HCT116 (cell line): ENCODE data around the gene OR10V1. TPM values are rescaled to one million over a fixed set of nuclear protein-coding genes. Genes with fewer than 3 reads are reported as not detected.

Source experiments
- ATAC-seq: fragments of 200-7000 bp; cut with Tn5 transposase; 2 replicates; pipeline ENCODE4 v1.9.1; 2020; ENCODE audit warnings: mild to moderate bottlenecking, moderate library complexity
- BruUV-seq: library from RNA; stranded (reverse); fragments of 400-500 nt; replicated peaks from 2 replicates; lab custom pipeline; 2021; lab: Mats Ljungman, UMichigan
- CTCF ChIA-PET: fragments of 300-600 bp; sonication (Branson Sonifier 250); formaldehyde crosslinking; loops from one replicate; lab custom pipeline; 2021; ENCODE audit warnings: antibody characterized with exemption; lab: Charles Lee
- POLR2A ChIA-PET: fragments of 300-600, 350-600 bp; sonication (Branson Sonifier 250); formaldehyde crosslinking; loops from one replicate; lab custom pipeline; 2021; ENCODE audit warnings: antibody characterized with exemption; lab: Charles Lee
- RAD21 ChIA-PET, 2 experiments: fragments of 300-600 bp; sonication (Branson Sonifier 250); formaldehyde crosslinking; loops; one replicate each; lab custom pipeline; 2023; ENCODE audit warnings: low total read pairs in 2 of 2; ENCODE audit not compliant: uncharacterized antibody in 2 of 2, unreplicated experiment in 2 of 2, low non-redundant PET in 1 of 2; lab: Charles Lee
- DNase-seq: peaks from one replicate; pipeline ENCODE4 v3.0.0-alpha.2; 2010; ENCODE audit warnings: low read depth, low spot score
- H2AFZ ChIP-seq: fragments of 200-600 bp; shearing (Covaris generic), sonication (generic); 2 replicates; pipeline ENCODE4 v1.6.1; 2017; ENCODE audit warnings: low read depth, mixed run types, mixed read lengths, antibody characterized with exemption, low read length; ENCODE audit not compliant: poor library complexity, severe bottlenecking
- H3K27ac ChIP-seq: 2 replicates; pipeline ENCODE4 v1.5.1; 2012; ENCODE audit warnings: low read depth, low read length
- H3K27me3 ChIP-seq: fragments of 200-600 bp; sonication (generic); 2 replicates; pipeline ENCODE4 v1.6.1; 2016; ENCODE audit warnings: mixed run types, low read length, mixed read lengths; ENCODE audit not compliant: insufficient read depth
- H3K36me3 ChIP-seq, 2 experiments: fragments of 200-500 bp in 1 of 2; fragments of 200-600 bp in 1 of 2; sonication (Bioruptor generic) in 1 of 2; sonication (generic) in 1 of 2; 2 replicates each; pipeline versions ENCODE4 v1.5.1 to v1.6.1; 2014 to 2016; ENCODE audit warnings: low read length in 2 of 2, inconsistent platforms in 1 of 2, mixed read lengths in 1 of 2, mixed run types in 1 of 2; ENCODE audit not compliant: insufficient read depth in 2 of 2, control insufficient read depth in 1 of 2
- H3K4me1 ChIP-seq, 2 experiments: fragments of 200-600 bp in 1 of 2; sonication (generic) in 1 of 2; 2 replicates each; pipeline versions ENCODE4 v1.5.1 to v1.6.1; 2012 to 2017; ENCODE audit warnings: low read length in 2 of 2, inconsistent platforms in 1 of 2, mild to moderate bottlenecking in 1 of 2, mixed read lengths in 1 of 2, mixed run types in 1 of 2, moderate library complexity in 1 of 2; ENCODE audit not compliant: insufficient read depth in 2 of 2, control insufficient read depth in 1 of 2
- H3K4me2 ChIP-seq: fragments of 200-600 bp; sonication (generic); 2 replicates; pipeline ENCODE4 v1.6.1; 2017; ENCODE audit warnings: mixed run types, low read length, mixed read lengths
- H3K4me3 ChIP-seq, 2 experiments: fragments of 200-600 bp in 1 of 2; sonication (generic) in 1 of 2; replicated peaks in 1 of 2; 2 replicates each; pipeline ENCODE4 v1.5.1; 2011 to 2016; ENCODE audit warnings: low read length in 2 of 2, control low read depth in 1 of 2, low read depth in 1 of 2, mild to moderate bottlenecking in 1 of 2, mixed read lengths in 1 of 2, mixed run types in 1 of 2
- H3K79me2 ChIP-seq: fragments of 200-600 bp; sonication (generic); 2 replicates; pipeline ENCODE4 v1.6.1; 2017; ENCODE audit warnings: mild to moderate bottlenecking, mixed run types, low read length, moderate library complexity, mixed read lengths; ENCODE audit not compliant: insufficient read depth
- H3K9ac ChIP-seq: fragments of 200-600 bp; sonication (generic); 2 replicates; pipeline ENCODE4 v1.6.1; 2016; ENCODE audit warnings: low read length, mixed read lengths
- H3K9me2 ChIP-seq: fragments of 200-600 bp; sonication (generic), shearing (Covaris generic); 2 replicates; pipeline ENCODE4 v1.6.1; 2017; ENCODE audit warnings: mixed run types, mild to moderate bottlenecking, moderate library complexity; ENCODE audit not compliant: insufficient read depth
- H3K9me3 ChIP-seq, 2 experiments: fragments of 200-500 bp in 1 of 2; fragments of 200-600 bp in 1 of 2; sonication (Bioruptor generic) in 1 of 2; sonication (generic) in 1 of 2; 2 replicates each; pipeline ENCODE4 v1.6.1; 2014 to 2017; ENCODE audit warnings: low read length in 2 of 2, mixed read lengths in 2 of 2, inconsistent platforms in 1 of 2, low read depth in 1 of 2, mild to moderate bottlenecking in 1 of 2, mixed run types in 1 of 2, moderate library complexity in 1 of 2; ENCODE audit not compliant: control insufficient read depth in 1 of 2, insufficient read depth in 1 of 2
- H4K20me1 ChIP-seq: fragments of 200-600 bp; sonication (generic), shearing (Covaris generic); 2 replicates; pipeline ENCODE4 v1.6.1; 2017; ENCODE audit warnings: mixed run types, mild to moderate bottlenecking, moderate library complexity; ENCODE audit not compliant: insufficient read depth
- CBX3 ChIP-seq: IDR thresholded peaks from 2 replicates; pipeline ENCODE4 v1.6.1; 2012; ENCODE audit warnings: low read depth
- EGR1 ChIP-seq: IDR thresholded peaks from 2 replicates; pipeline ENCODE4 v1.6.1; 2012; ENCODE audit warnings: low read depth
- EZH2 ChIP-seq: fragments of 200-600 bp; sonication (generic); IDR thresholded peaks from 2 replicates; pipeline ENCODE4 v1.6.1; 2017; ENCODE audit warnings: antibody characterized with exemption, mixed run types
- JUND ChIP-seq: IDR thresholded peaks from 2 replicates; pipeline ENCODE4 v1.6.1; 2012
- POLR2A ChIP-seq: IDR thresholded peaks from 2 replicates; pipeline ENCODE4 v1.7.0; 2011; ENCODE audit warnings: borderline replicate concordance; ENCODE audit not compliant: insufficient read depth, insufficient read length; ENCODE audit errors: extremely low read depth
- RAD21 ChIP-seq: IDR thresholded peaks from 2 replicates; pipeline ENCODE4 v1.6.1; 2012; ENCODE audit warnings: low read depth, mild to moderate bottlenecking
- SIN3A ChIP-seq: IDR thresholded peaks from 2 replicates; pipeline ENCODE4 v1.6.1; 2012; ENCODE audit warnings: low read depth
- SRF ChIP-seq: IDR thresholded peaks from 2 replicates; pipeline ENCODE4 v1.6.1; 2012; ENCODE audit warnings: low read depth
- YY1 ChIP-seq: IDR thresholded peaks from 2 replicates; pipeline ENCODE4 v1.6.1; 2011; ENCODE audit warnings: low read length, low read depth, moderate library complexity, mild to moderate bottlenecking; ENCODE audit not compliant: insufficient replicate concordance; ENCODE audit errors: extremely low read depth
- ZNF274 ChIP-seq: fragments of 200-500 bp; sonication (Bioruptor generic); IDR thresholded peaks from 2 replicates; pipeline ENCODE4 v1.6.1; 2014; ENCODE audit warnings: mild to moderate bottlenecking, low read depth, low read length, inconsistent platforms
- intact Hi-C: fragments of 100-400 bp; cut with micrococcal nuclease; formaldehyde crosslinking; loops from 2 replicates; pipeline ENCODE4 v1.10.0; 2022
- total RNA-seq: library from RNA; stranded (reverse); gene quantifications from one replicate; pipeline ENCODE4 v1.2.1, GENCODE V29; 2021; ENCODE audit not compliant: unreplicated experiment
- TF ChIP-seq, protein P1 (sequence below): IDR thresholded peaks from 2 replicates; pipeline ENCODE4 v1.6.1; 2012
- TF ChIP-seq, protein P2 (sequence below): IDR thresholded peaks from 2 replicates; pipeline ENCODE4 v1.6.1; 2011; ENCODE audit warnings: mild to moderate bottlenecking, low read length, moderate library complexity; ENCODE audit not compliant: insufficient replicate concordance; ENCODE audit errors: extremely low read depth
- TF ChIP-seq, protein P3 (sequence below): IDR thresholded peaks from 2 replicates; pipeline ENCODE4 v1.6.1; 2012

OR10V1 gene
- total RNA-seq, 1 experiment from 2014 or later = not detected

DNA sequence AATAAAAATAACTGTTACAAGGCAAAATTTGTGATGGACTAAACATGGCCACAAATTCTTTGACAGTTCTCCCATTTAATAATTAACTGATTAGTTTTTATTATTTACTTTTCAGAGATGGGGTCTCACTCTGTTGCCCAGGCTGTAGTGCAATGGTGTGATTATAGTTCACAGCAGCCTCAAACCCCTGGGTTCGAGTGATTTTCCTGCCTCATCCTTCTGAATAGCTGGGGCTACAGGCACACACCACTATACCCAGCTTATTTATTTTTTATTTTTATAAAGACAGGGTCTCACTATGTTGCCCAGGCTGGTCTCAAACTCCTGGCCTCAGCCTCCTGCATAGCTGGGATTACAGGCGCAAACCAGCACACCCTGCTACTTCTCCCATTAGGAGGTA is 40.4 kb downstream of the OR10V1 start:
- no TSS peak for BruUV-seq
- POLR2A ChIA-PET = no interaction called here
- RAD21 ChIA-PET = no interaction called here
- peaks cover 4% of the 10 kb centered on the region for H3K79me2 ChIP-seq
- H4K20me1 ChIP-seq = no peaks in the 10 kb centered on the region
- intact Hi-C loops = no loop called here
- no peak overlapping the region for H3K27ac ChIP-seq
- H3K36me3 ChIP-seq = no peaks in the 10 kb centered on the region
- DNase-seq (no peak), ATAC-seq (no peak)
- H3K4me2 ChIP-seq = no peak overlapping the region
- no peak overlapping the region for H3K4me3 ChIP-seq
- TF ChIP-seq SRF = no peak
- no peak for TF ChIP-seq EGR1
- TF ChIP-seq SIN3A = no peak
- TF ChIP-seq YY1 = no peak
- TF ChIP-seq EZH2 = no peak
- no peak for TF ChIP-seq RAD21
- no peak for TF ChIP-seq CBX3
- TF ChIP-seq, protein P1, sequence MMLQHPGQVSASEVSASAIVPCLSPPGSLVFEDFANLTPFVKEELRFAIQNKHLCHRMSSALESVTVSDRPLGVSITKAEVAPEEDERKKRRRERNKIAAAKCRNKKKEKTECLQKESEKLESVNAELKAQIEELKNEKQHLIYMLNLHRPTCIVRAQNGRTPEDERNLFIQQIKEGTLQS = no peak
- TF ChIP-seq, protein P2, sequence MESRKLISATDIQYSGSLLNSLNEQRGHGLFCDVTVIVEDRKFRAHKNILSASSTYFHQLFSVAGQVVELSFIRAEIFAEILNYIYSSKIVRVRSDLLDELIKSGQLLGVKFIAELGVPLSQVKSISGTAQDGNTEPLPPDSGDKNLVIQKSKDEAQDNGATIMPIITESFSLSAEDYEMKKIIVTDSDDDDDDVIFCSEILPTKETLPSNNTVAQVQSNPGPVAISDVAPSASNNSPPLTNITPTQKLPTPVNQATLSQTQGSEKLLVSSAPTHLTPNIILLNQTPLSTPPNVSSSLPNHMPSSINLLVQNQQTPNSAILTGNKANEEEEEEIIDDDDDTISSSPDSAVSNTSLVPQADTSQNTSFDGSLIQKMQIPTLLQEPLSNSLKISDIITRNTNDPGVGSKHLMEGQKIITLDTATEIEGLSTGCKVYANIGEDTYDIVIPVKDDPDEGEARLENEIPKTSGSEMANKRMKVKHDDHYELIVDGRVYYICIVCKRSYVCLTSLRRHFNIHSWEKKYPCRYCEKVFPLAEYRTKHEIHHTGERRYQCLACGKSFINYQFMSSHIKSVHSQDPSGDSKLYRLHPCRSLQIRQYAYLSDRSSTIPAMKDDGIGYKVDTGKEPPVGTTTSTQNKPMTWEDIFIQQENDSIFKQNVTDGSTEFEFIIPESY = no peak
- no peak for TF ChIP-seq JUND
- TF ChIP-seq ZNF274 = no peak
- no peak for TF ChIP-seq POLR2A
- TF ChIP-seq, protein P3, sequence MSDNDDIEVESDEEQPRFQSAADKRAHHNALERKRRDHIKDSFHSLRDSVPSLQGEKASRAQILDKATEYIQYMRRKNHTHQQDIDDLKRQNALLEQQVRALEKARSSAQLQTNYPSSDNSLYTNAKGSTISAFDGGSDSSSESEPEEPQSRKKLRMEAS = no peak
- no peaks in the 10 kb centered on the region for H3K27me3 ChIP-seq
- no peak overlapping the region for H2AFZ ChIP-seq
- H3K4me1 ChIP-seq = peaks cover 5 to 11% of the 10 kb centered on the region in 2 experiments; a peak in 3 of 4 replicates
- H3K9me3 ChIP-seq = no peaks in the 10 kb centered on the region
- no peaks in the 10 kb centered on the region for H3K9me2 ChIP-seq
- CTCF ChIA-PET = no interaction called here
- H3K9ac ChIP-seq = no peak overlapping the region
